Erythroblast (primary cell): ENCODE measurements around the gene CPE.
"Not testable (repeated sequence)": the region's sequence is repeated elsewhere in the genome, so short reads cannot be mapped to it uniquely, and the experiment has no call there.

Experiments
- DNase-seq, 2 experiments: peaks; one replicate each; lab custom pipeline; 2025; lab: John Stamatoyannopoulos, UW
- GATA1 ChIP-seq: IDR thresholded peaks from 2 replicates; pipeline ENCODE4 v1.6.1; 2011; ENCODE audit warnings: low read depth, mild to moderate bottlenecking, control low read depth, low read length, moderate library complexity
- POLR2A ChIP-seq: IDR thresholded peaks from 2 replicates; pipeline ENCODE4 v1.6.1; 2011; ENCODE audit warnings: mild to moderate bottlenecking, low read length

The CPE gene

GRCh38 chr4:165474784-165475705 lies 96.2 kb downstream of the CPE start:
- TF ChIP-seq POLR2A (no peak), GATA1 (no peak)
- no peak for DNase-seq

- DNase-seq: no peak
- no peak for TF ChIP-seq GATA1
- TF ChIP-seq POLR2A: no peak
These were observed 96.9 kb downstream of the CPE start for GRCh38 chr4:165475706-165476070.

GRCh38 chr4:165476214-165477098 lies 97.6 kb downstream of the CPE start:
- DNase-seq: peak; percentile 65 to 83
- TF ChIP-seq POLR2A (peak; percentile 45), GATA1 (no peak)

- peak in 1 of 2 experiments; percentile 22 for DNase-seq
- TF ChIP-seq POLR2A: no peak
- TF ChIP-seq GATA1: no peak
These were observed 99.0 kb downstream of the CPE start for GRCh38 chr4:165477799-165478198.

- no peak for TF ChIP-seq GATA1
- TF ChIP-seq POLR2A: no peak
- DNase-seq: peak in 1 of 2 experiments; percentile 22
These were observed 99.5 kb downstream of the CPE start for GRCh38 chr4:165478260-165478659.

- no peak for TF ChIP-seq GATA1
- no peak for TF ChIP-seq POLR2A
- DNase-seq: no peak
These were observed 102.4 kb downstream of the CPE start for GRCh38 chr4:165481053-165481835.

- TF ChIP-seq POLR2A: no peak
- TF ChIP-seq GATA1: no peak
- DNase-seq: no peak
These were observed 111.0 kb downstream of the CPE start for GRCh38 chr4:165489786-165490185.

GRCh38 chr4:165492583-165492982 lies 113.8 kb downstream of the CPE start:
- not testable (repeated sequence) for DNase-seq

- DNase-seq: peak; percentile 68 to 78
- TF ChIP-seq GATA1 (no peak), POLR2A (no peak)
These were observed 114.6 kb downstream of the CPE start for GRCh38 chr4:165493359-165493758.

GRCh38 chr4:165502916-165503907 lies 124.4 kb downstream of the CPE start:
- TF ChIP-seq POLR2A: no peak
- DNase-seq: no peak

GRCh38 chr4:165504184-165504583 lies 125.4 kb downstream of the CPE start:
- TF ChIP-seq GATA1: no peak
- DNase-seq: no peak

- TF ChIP-seq POLR2A (no peak), GATA1 (no peak)
- no peak for DNase-seq
These were observed 127.4 kb downstream of the CPE start for GRCh38 chr4:165505958-165506837.
